Esophagus squamous epithelium (tissue), 5 donors: Measurements from ENCODE around the gene IGF1R. TPM values are rescaled to one million over a fixed set of nuclear protein-coding genes. Genes with fewer than 3 reads are reported as not detected.

ENCODE experiments used
- DNase-seq: peaks from one replicate; lab custom pipeline; 2025; lab: John Stamatoyannopoulos, UW
- H3K27ac ChIP-seq, 4 donors: fragments of 200-600 bp; sonication (generic); one replicate each; pipeline ENCODE4 v1.5.1; 2016 to 2019; ENCODE audit warnings: mild to moderate bottlenecking in 1 of 4
- H3K27me3 ChIP-seq, 4 donors: fragments of 200-600 bp; sonication (generic); 1 replicate in 3 of 4; 2 replicates in 1 of 4; pipeline versions ENCODE4 v1.5.1 to v1.6.0; 2017 to 2021; ENCODE audit warnings: antibody characterized with exemption in 1 of 4
- H3K36me3 ChIP-seq, 3 donors: fragments of 200-600 bp; sonication (generic); one replicate each; pipeline ENCODE4 v1.5.1; 2016 to 2019
- H3K4me1 ChIP-seq, 3 donors: fragments of 200-600 bp; sonication (generic); one replicate each; pipeline ENCODE4 v1.5.1; 2017 to 2019
- H3K4me3 ChIP-seq, 4 donors: fragments of 200-600 bp; sonication (generic); 1 replicate in 3 of 4; 2 replicates in 1 of 4; pipeline ENCODE4 v1.5.1; 2016 to 2019; ENCODE audit warnings: mild to moderate bottlenecking in 2 of 4, moderate library complexity in 1 of 4
- H3K9me3 ChIP-seq, 3 donors: fragments of 200-600 bp; sonication (generic); one replicate each; pipeline ENCODE4 v1.5.1; 2016 to 2019
- POLR2A ChIP-seq, 4 donors: fragments of 450-650 bp; IDR thresholded peaks; one replicate each; pipeline ENCODE4 v1.6.1; 2017; ENCODE audit warnings: antibody characterized with exemption in 4 of 4, mild to moderate bottlenecking in 4 of 4, moderate library complexity in 3 of 4
- WGBS, 2 donors: methylation state at CpG; one replicate each; pipeline ENCODE4 v1.1.5; 2018; 5-methylcytosine and 5-hydroxymethylcytosine counted together
- intact Hi-C: fragments of 100-400 bp; cut with DNase I; formaldehyde crosslinking; loops from one replicate; pipeline ENCODE4 v1.15.0; 2022
- total RNA-seq, 4 donors: library from RNA; depleted of rRNA; stranded (reverse); fragments of >200 nt; gene quantifications; one replicate each; pipeline ENCODE4 v1.1.0, GENCODE V29; 2016
- TF ChIP-seq, protein P1 (sequence below), 6 experiments: fragments of 450-650 bp in 4 of 6; fragments of 200-600 bp in 2 of 6; sonication (generic) in 2 of 6; IDR thresholded peaks; one replicate each; pipeline ENCODE4 v1.5.1; 2016 to 2019; ENCODE audit warnings: antibody characterized with exemption in 6 of 6, mild to moderate bottlenecking in 4 of 6, moderate library complexity in 4 of 6
- donor health status: DM: yes; HTN: yes; CAD: no.

Gene IGF1R
- total RNA-seq = 10 to 100 TPM; 20.5 to 54.8 (median 40.4) TPM

DNA sequence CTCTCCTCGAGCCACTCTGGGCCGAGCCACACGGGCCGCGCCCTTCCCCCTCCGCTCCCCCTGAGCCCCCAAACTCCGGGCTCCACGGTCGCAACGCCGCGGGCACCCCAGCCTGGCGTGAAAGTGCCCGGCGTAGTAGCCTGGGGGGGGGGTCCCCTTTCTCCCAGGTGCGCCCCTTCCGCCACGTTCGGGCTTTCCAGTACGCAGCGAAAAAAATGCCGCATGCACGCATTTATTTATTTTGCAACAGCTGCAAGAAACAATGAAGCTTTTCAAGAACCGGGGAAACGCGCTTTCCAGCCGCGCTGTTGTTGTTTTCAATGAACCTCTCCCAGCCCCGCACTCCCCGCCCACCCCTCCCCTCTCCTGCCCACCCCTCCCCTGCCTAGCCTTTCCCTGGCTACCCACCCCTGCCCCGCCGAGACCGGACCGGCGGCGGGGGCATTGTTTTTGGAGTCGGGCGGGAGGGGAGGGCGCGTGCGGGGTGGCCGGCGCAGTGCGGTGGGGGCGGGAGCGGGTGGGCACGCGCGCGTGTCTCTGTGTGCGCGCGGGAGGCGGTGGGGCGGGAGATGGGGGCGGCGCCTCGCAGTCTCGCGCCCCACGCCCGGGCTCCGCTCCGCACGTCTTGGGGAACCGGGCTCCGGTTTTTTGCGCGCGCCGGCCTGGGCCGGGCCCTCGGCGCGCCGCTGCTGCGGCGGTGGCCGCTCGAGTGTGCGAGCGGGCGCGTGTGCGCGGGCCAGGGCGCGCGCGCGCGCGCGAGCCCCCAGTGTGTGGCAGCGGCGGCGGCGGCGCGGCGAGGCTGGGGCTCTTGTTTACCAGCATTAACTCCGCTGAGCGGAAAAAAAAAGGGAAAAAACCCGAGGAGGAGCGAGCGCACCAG lies at the start of gene IGF1R:
IGF1R (plus strand) TSS at position 766 of the 880 bp plus-strand sequence. CDS start 1,043 bp downstream, outside the sequence.
- Histone ChIP-seq H3K4me3 (peak within 1 kb of the TSS; percentile 69 to 93 (median 82)), H3K27me3 (peaks cover 0 to 33% (median 0%) of the 10 kb centered on the region in 4 donors), H3K4me1 (peaks cover 0 to 47% (median 10%) of the 10 kb centered on the region in 3 donors), H3K9me3 (no peaks in the 10 kb centered on the region), H3K36me3 (no peaks in the 10 kb centered on the region), H3K27ac (peak within 1 kb of the TSS; percentile 91 to 98 (median 96))
- intact Hi-C loops = loop anchor here (5.0 to 10.0 kb wide), 2 partner anchors 126 to 417 kb away; no protein-coding TSS in a partner anchor
- WGBS, 2 donors = 0 to 3% methylated on average over 3 to 8 of the region's 106 CpGs
- DNase-seq = peak; percentile 25
- TF ChIP-seq, protein P1, sequence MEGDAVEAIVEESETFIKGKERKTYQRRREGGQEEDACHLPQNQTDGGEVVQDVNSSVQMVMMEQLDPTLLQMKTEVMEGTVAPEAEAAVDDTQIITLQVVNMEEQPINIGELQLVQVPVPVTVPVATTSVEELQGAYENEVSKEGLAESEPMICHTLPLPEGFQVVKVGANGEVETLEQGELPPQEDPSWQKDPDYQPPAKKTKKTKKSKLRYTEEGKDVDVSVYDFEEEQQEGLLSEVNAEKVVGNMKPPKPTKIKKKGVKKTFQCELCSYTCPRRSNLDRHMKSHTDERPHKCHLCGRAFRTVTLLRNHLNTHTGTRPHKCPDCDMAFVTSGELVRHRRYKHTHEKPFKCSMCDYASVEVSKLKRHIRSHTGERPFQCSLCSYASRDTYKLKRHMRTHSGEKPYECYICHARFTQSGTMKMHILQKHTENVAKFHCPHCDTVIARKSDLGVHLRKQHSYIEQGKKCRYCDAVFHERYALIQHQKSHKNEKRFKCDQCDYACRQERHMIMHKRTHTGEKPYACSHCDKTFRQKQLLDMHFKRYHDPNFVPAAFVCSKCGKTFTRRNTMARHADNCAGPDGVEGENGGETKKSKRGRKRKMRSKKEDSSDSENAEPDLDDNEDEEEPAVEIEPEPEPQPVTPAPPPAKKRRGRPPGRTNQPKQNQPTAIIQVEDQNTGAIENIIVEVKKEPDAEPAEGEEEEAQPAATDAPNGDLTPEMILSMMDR (IDR thresholded peaks at IDR 0.05) = peak in 1 of 6 experiments; percentile 14
- TF ChIP-seq POLR2A (IDR thresholded peaks at IDR 0.05) = peak in 2 of 4 donors; percentile 53 to 58

DNA sequence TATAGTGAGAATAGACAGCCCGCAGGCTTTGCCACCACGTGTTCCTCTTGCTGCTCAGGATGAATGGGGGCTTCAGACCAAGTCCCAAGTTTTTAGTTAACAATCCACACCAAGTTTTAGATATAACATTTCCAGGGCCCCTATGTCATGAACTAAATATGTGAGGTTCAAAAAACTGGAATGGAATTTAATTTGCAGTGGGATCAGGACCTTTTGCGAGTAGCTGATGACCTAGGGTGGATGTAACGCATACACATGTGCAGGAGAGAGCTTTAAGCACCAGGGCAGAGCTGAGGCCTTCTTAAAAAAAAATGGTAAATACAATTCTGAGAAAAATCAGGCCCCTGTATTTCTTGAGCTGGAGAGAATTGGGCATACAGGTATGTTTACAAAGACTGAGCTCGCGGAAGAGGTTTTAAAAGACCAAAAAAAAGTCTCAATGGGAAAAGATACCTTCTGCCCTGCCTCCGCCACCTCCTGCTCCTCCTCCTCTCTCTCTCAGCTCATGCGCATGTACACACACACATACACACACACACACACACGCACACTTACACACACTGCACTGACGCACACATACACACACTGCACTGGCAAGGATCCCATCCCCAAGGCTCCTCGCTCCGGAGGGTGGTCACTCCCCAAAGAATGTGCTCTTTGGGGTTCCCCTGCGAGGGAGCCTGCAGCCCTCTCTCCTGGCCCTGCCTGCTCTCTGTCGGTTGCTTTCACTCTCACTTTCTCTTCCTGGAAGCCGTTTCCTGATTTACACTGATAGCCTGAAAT lies 48.2 kb upstream of the IGF1R start:
- no peaks in the 10 kb centered on the region for H3K36me3 ChIP-seq
- peaks cover 0 to 8% (median 0%) of the 10 kb centered on the region in 4 donors for H3K27me3 ChIP-seq
- peaks cover 4 to 28% (median 6%) of the 10 kb centered on the region in 3 donors for H3K4me1 ChIP-seq
- 8 to 14% methylated on average over 15 of the region's 15 CpGs for WGBS, 2 donors
- peak overlapping the region in 3 of 4 donors; percentile 38 to 58 (median 56) for H3K27ac ChIP-seq
- H3K9me3 ChIP-seq = no peaks in the 10 kb centered on the region
- peak; percentile 11 for DNase-seq
- intact Hi-C loops = no loop called here
- H3K4me3 ChIP-seq = peak overlapping the region; percentile 33 to 66 (median 48)
- TF ChIP-seq, protein P1 (IDR thresholded peaks at IDR 0.05) = no peak
- TF ChIP-seq POLR2A (IDR thresholded peaks at IDR 0.05) = no peak

DNA sequence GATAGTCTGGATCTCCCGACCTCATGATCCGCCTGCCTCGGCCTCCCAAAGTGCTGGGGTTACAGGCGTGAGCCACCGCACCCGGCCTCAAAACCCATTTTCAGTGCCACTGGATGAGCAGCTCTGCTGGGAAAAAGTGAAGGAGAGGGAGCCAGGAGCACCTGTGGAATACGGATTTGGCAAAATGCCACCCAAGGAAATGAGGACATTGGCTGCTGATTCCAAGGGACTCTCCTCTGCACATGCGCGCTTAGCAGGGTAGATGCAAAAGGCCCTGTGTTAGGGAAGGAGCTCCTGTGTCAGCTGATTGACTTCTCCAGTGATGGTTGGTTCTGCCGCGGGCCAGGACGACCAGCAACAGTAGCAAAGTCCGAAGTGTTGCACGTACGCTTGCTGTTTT lies 43.4 kb upstream of the IGF1R start:
- 88 to 91% methylated on average over 7 to 12 of the region's 15 CpGs for WGBS, 2 donors
- intact Hi-C loops = no loop called here
- TF ChIP-seq POLR2A (IDR thresholded peaks at IDR 0.05) = no peak
- TF ChIP-seq, protein P1 (IDR thresholded peaks at IDR 0.05) = no peak

DNA sequence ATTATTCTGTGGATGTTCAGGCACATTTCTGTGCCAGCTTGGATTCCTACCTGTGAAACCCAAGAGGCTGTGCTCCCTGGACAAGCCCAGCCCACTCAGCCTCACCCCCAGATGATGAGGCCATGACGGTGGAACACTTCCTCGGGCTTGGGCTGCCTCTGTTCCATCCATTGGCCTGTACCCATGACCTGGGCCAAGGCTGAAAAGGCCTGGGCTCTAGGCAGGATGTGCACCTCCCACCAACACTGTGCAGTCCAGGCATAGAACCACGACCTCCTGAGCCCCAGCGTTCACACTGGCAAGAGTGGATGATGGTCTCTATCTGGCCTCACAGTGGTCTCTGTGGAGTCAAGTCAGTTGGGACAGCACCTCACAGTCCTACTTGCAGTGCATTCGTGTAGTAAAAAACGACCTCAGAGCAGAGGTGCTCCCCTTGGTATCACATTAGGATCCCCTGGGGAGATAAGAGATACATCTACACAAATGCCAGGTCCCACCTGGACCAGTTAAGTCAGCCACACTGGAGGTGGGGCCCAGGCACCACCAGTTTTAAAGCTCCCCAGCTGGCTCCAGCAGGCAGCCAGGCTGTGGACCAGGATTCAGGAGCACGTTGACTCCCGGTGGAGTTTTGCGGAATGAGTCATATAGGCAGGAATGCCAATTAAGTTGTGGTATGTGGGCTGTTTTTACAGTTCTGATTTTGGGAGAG lies 39.0 kb upstream of the IGF1R start:
- intact Hi-C loops = no loop called here
- Histone ChIP-seq H3K27ac (no peak overlapping the region), H3K4me1 (no peaks in the 10 kb centered on the region), H3K27me3 (peaks cover 0 to 10% (median 0%) of the 10 kb centered on the region in 4 donors), H3K9me3 (no peaks in the 10 kb centered on the region), H3K36me3 (no peaks in the 10 kb centered on the region), H3K4me3 (no peak overlapping the region)
- TF ChIP-seq, protein P1 (IDR thresholded peaks at IDR 0.05) = no peak
- TF ChIP-seq POLR2A (IDR thresholded peaks at IDR 0.05) = no peak
- 40 to 46% methylated on average over 5 to 7 of the region's 9 CpGs for WGBS, 2 donors
- DNase-seq = no peak

More for the DNA sequence above, 43.4 kb upstream of the IGF1R start:
- Histone ChIP-seq H3K9me3 (no peaks in the 10 kb centered on the region), H3K4me3 (no peak overlapping the region), H3K4me1 (peaks cover 2 to 10% (median 2%) of the 10 kb centered on the region in 3 donors), H3K27me3 (peaks cover 0 to 10% (median 0%) of the 10 kb centered on the region in 4 donors), H3K27ac (no peak overlapping the region), H3K36me3 (no peaks in the 10 kb centered on the region)
- no peak for DNase-seq
